Panc1 (cell line): Measurements from ENCODE around the gene CASP2. TPM values are rescaled to one million over a fixed set of nuclear protein-coding genes. Genes with fewer than 3 reads are reported as not detected.

Experiments used
- ATAC-seq: fragments of 200-7000 bp; cut with Tn5 transposase; 2 replicates; pipeline ENCODE4 v1.9.1; 2020; ENCODE audit warnings: mild to moderate bottlenecking, moderate library complexity
- BruUV-seq: library from RNA; stranded (reverse); fragments of 400-500 nt; replicated peaks from 2 replicates; lab custom pipeline; 2021; lab: Mats Ljungman, UMichigan
- CTCF ChIA-PET: fragments of 300-600 bp; sonication (Branson Sonifier 250); formaldehyde crosslinking; loops from one replicate; lab custom pipeline; 2022; ENCODE audit warnings: antibody characterized with exemption; lab: Charles Lee
- POLR2A ChIA-PET: fragments of 300-600 bp; sonication (Branson Sonifier 250); formaldehyde crosslinking; loops from one replicate; lab custom pipeline; 2022; ENCODE audit warnings: antibody characterized with exemption; lab: Charles Lee
- DNase-seq: peaks from one replicate; pipeline ENCODE4 v3.0.0-alpha.2; 2010; ENCODE audit warnings: low read depth, low spot score
- H3K27ac ChIP-seq: 2 replicates; pipeline ENCODE4 v1.5.1; 2011; ENCODE audit warnings: mild to moderate bottlenecking, low read length, inconsistent platforms
- H3K27me3 ChIP-seq: fragments of 200-500 bp; sonication (Bioruptor generic); 2 replicates; pipeline ENCODE4 v1.6.0; 2014; ENCODE audit warnings: low read length, inconsistent platforms; ENCODE audit not compliant: control insufficient read depth, insufficient read depth
- H3K36me3 ChIP-seq: fragments of 200-500 bp; sonication (Bioruptor generic); 2 replicates; pipeline ENCODE4 v1.5.1; 2014; ENCODE audit warnings: inconsistent platforms, mild to moderate bottlenecking, low read length, moderate library complexity; ENCODE audit not compliant: control insufficient read depth, insufficient read depth
- H3K4me1 ChIP-seq: 2 replicates; pipeline ENCODE4 v1.5.1; 2011; ENCODE audit warnings: inconsistent platforms, mild to moderate bottlenecking, low read length, moderate library complexity; ENCODE audit not compliant: control insufficient read depth, insufficient read depth
- H3K4me3 ChIP-seq, 2 experiments: 2 replicates each; pipeline ENCODE4 v1.5.1; 2011 to 2012; ENCODE audit warnings: low read depth in 2 of 2, low read length in 2 of 2, mild to moderate bottlenecking in 2 of 2, inconsistent platforms in 1 of 2, moderate library complexity in 1 of 2
- H3K9me3 ChIP-seq: fragments of 200-500 bp; sonication (Bioruptor generic); 2 replicates; pipeline ENCODE4 v1.5.1; 2014; ENCODE audit warnings: low read depth, mild to moderate bottlenecking, inconsistent platforms, low read length, moderate library complexity; ENCODE audit not compliant: control insufficient read depth, insufficient read depth
- POLR2AphosphoS5 ChIP-seq: IDR thresholded peaks from 2 replicates; pipeline ENCODE4 v1.6.1; 2012; ENCODE audit warnings: mild to moderate bottlenecking, low read depth, low read length, moderate library complexity
- REST ChIP-seq, 2 experiments: IDR thresholded peaks; 2 replicates each; pipeline ENCODE4 v1.6.1; 2011 to 2012; ENCODE audit warnings: low read depth in 2 of 2, control low read depth in 1 of 2, low read length in 1 of 2, mild to moderate bottlenecking in 1 of 2, moderate library complexity in 1 of 2; ENCODE audit not compliant: insufficient read depth in 1 of 2
- SIN3A ChIP-seq: IDR thresholded peaks from 2 replicates; pipeline ENCODE4 v1.6.1; 2012; ENCODE audit warnings: low read depth, mild to moderate bottlenecking, low read length, moderate library complexity, borderline replicate concordance; ENCODE audit not compliant: insufficient read depth
- TCF7L2 ChIP-seq: IDR thresholded peaks from 2 replicates; pipeline ENCODE4 v1.6.1; 2011; ENCODE audit warnings: mild to moderate bottlenecking, low read depth, low read length, inconsistent platforms
- in situ Hi-C: cut with HindIII; loops from 2 replicates; pipeline ENCODE4 v1.10.0; 2016; ENCODE audit warnings: low sequenced_read_pairs, low pct_unique_long_range_greater_than_20kb
- intact Hi-C: fragments of 100-400 bp; cut with micrococcal nuclease; formaldehyde crosslinking; loops from one replicate; pipeline ENCODE4 v1.10.0; 2022; ENCODE audit not compliant: unreplicated experiment
- total RNA-seq: library from RNA; stranded (reverse); gene quantifications from one replicate; pipeline ENCODE4 v1.2.1, GENCODE V29; 2021; ENCODE audit not compliant: unreplicated experiment
- TF ChIP-seq, protein P1 (sequence below): fragments of 450-650 bp; IDR thresholded peaks from 2 replicates; pipeline ENCODE4 v1.5.1; 2017; ENCODE audit warnings: mild to moderate bottlenecking

Gene CASP2
- total RNA-seq, 1 experiment from 2014 or later = 47.4 TPM

- in situ Hi-C loops = no loop called here
- Histone ChIP-seq H3K27me3 (peaks cover 4% of the 10 kb centered on the region), H3K4me3 (no peak overlapping the region), H3K9me3 (no peaks in the 10 kb centered on the region), H3K4me1 (no peaks in the 10 kb centered on the region), H3K27ac (no peak overlapping the region), H3K36me3 (no peaks in the 10 kb centered on the region)
- no peak for ATAC-seq
- no peak for DNase-seq
- TF ChIP-seq, protein P1, sequence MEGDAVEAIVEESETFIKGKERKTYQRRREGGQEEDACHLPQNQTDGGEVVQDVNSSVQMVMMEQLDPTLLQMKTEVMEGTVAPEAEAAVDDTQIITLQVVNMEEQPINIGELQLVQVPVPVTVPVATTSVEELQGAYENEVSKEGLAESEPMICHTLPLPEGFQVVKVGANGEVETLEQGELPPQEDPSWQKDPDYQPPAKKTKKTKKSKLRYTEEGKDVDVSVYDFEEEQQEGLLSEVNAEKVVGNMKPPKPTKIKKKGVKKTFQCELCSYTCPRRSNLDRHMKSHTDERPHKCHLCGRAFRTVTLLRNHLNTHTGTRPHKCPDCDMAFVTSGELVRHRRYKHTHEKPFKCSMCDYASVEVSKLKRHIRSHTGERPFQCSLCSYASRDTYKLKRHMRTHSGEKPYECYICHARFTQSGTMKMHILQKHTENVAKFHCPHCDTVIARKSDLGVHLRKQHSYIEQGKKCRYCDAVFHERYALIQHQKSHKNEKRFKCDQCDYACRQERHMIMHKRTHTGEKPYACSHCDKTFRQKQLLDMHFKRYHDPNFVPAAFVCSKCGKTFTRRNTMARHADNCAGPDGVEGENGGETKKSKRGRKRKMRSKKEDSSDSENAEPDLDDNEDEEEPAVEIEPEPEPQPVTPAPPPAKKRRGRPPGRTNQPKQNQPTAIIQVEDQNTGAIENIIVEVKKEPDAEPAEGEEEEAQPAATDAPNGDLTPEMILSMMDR = peak; percentile 32; the same call in 1 of the 2 replicates
- TF ChIP-seq TCF7L2 = no peak
- intact Hi-C loops = no loop called here
- CTCF ChIA-PET = no interaction called here
- POLR2A ChIA-PET = no interaction called here
- BruUV-seq = no TSS peak
Observed at GRCh38 chr7:143329471-143330170, 41.5 kb downstream of the CASP2 start.

GRCh38 chr7:143331179-143331801 is 43.1 kb downstream of the CASP2 start:
- Histone ChIP-seq H3K9me3 (no peaks in the 10 kb centered on the region), H3K4me1 (no peaks in the 10 kb centered on the region), H3K27ac (no peak overlapping the region), H3K4me3 (no peak overlapping the region), H3K36me3 (no peaks in the 10 kb centered on the region), H3K27me3 (peaks cover 10% of the 10 kb centered on the region)
- no TSS peak for BruUV-seq
- in situ Hi-C loops = no loop called here
- ATAC-seq (peak; percentile 89), DNase-seq (peak; percentile 52)
- no peak for TF ChIP-seq SIN3A
- no peak for TF ChIP-seq REST (IDR thresholded peaks at IDR 0.05; ENCODE audit: insufficient read depth in 1 of 2, low read depth in 2 of 2, low read length in 1 of 2)
- TF ChIP-seq, protein P1 = no peak
- no peak for TF ChIP-seq POLR2AphosphoS5
- TF ChIP-seq TCF7L2 = no peak
- intact Hi-C loops = no loop called here
- CTCF ChIA-PET = no interaction called here
- POLR2A ChIA-PET = no interaction called here
